Dendritic cell treated with granulocyte-macrophage colony-stimulating factor and Interleukin-4, amounts not matched to agents 40 ng/mL and 50 ng/mL, for 4 days (primary cell): ENCODE results near the gene ENOX1.

Experiments used
- H3K27ac Mint-ChIP-seq: one replicate; pipeline ENCODE4 v1.8.0; 2022; ENCODE audit warnings: mild to moderate bottlenecking, mixed read lengths
- H3K27me3 Mint-ChIP-seq: one replicate; pipeline ENCODE4 v1.8.0; 2022; ENCODE audit warnings: mild to moderate bottlenecking, mixed read lengths
- H3K36me3 Mint-ChIP-seq: one replicate; pipeline ENCODE4 v1.8.0; 2022; ENCODE audit warnings: low read depth, mixed read lengths
- H3K4me1 Mint-ChIP-seq: one replicate; pipeline ENCODE4 v1.8.0; 2022; ENCODE audit warnings: low read depth, mixed read lengths
- H3K4me3 Mint-ChIP-seq: one replicate; pipeline ENCODE4 v1.8.0; 2022; ENCODE audit warnings: mild to moderate bottlenecking, moderate library complexity, mixed read lengths
- H3K9me3 Mint-ChIP-seq: one replicate; pipeline ENCODE4 v1.8.0; 2022; ENCODE audit warnings: mixed read lengths
- intact Hi-C: fragments of 100-400 bp; cut with micrococcal nuclease; formaldehyde crosslinking; loops from one replicate; pipeline ENCODE4 v1.15.0; 2022

The ENOX1 gene

DNA sequence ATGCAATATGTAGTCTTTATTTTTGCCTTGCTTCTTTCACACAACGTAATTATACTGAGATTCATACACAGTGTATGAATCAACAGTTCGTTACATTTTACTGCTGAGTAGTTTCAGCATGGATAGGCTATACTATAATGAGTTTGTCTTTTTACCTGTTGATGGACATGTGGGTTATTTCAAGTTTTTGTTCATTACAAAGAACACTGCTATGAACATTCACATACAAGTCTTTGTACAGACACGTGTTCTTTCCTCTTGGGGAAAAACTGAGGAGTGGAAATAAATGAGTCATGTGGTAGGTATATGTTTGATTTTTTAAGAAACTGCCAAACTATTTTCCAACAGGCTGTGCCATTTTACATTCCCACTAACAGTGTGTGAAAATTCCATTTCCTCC lies 35.1 kb downstream of the ENOX1 start:
- H3K36me3 Mint-ChIP-seq: no peaks in the 10 kb centered on the region
- H3K4me3 Mint-ChIP-seq: no peak overlapping the region
- intact Hi-C loops: no loop called here
- peaks cover 8% of the 10 kb centered on the region for H3K27me3 Mint-ChIP-seq
- no peaks in the 10 kb centered on the region for H3K4me1 Mint-ChIP-seq
- no peak overlapping the region for H3K27ac Mint-ChIP-seq
- H3K9me3 Mint-ChIP-seq: no peaks in the 10 kb centered on the region

DNA sequence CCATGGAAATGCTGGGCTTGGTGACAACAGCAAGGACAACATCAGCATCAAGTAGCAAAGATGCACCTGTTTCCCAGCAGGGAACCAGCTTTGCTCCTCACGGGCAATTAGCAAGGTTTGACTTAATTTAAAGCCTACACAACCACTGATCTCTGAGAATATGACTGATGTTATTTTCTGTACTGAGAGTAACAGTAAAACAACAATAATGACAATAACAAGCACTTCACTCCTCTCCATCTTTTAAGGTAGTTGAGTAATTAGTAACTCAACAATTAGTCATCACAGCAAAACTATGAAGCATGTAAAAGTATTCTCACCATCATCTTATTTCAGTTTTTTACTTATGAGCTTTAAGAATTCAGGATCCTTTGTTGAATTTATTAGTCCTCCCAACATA lies 37.3 kb downstream of the ENOX1 start:
- Mint-ChIP-seq H3K4me3 (no peak overlapping the region), H3K27ac (no peak overlapping the region), H3K4me1 (no peaks in the 10 kb centered on the region), H3K36me3 (no peaks in the 10 kb centered on the region), H3K9me3 (peaks cover 9% of the 10 kb centered on the region), H3K27me3 (peaks cover 6% of the 10 kb centered on the region)
- intact Hi-C loops: no loop called here

DNA sequence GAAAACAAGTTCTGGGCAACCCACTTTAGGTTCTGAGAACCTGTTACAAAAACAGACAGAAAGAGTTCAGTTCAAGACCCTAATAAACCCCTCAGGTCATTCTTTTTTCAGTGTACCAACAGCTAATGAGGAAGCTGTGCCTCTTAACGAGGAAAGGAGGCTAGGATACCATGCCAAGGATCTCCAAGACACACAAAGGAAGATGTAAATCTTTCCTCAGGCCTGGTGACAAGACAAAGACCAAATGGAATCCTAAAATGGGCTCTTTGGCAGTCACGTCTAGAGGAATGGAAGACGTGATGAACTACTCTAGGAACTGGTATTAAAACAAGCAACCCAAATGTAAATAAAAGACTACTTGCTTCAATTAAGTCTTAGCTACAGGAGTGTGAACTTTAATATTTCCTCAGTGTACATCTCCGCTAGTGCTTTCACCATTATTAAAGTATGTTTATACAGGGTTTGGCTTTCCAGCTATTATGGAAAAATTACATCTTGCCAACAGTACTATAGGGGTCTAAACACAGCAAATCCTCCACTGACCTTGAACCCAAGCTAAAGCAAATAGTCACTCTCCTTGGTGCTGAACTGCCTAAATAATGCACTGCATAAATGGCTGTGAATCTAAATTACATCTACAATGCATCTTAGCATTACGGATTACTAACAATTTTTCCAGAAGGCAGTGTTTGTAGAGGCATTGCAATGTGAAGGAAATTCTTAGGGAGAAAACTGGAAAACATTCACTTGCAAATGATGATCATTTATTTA lies 42.3 kb downstream of the ENOX1 start:
- peaks cover 2% of the 10 kb centered on the region for H3K27me3 Mint-ChIP-seq
- H3K4me3 Mint-ChIP-seq: no peak overlapping the region
- no peaks in the 10 kb centered on the region for H3K4me1 Mint-ChIP-seq
- intact Hi-C loops: no loop called here
- H3K9me3 Mint-ChIP-seq: peaks cover 9% of the 10 kb centered on the region
- no peaks in the 10 kb centered on the region for H3K36me3 Mint-ChIP-seq
- no peak overlapping the region for H3K27ac Mint-ChIP-seq

DNA sequence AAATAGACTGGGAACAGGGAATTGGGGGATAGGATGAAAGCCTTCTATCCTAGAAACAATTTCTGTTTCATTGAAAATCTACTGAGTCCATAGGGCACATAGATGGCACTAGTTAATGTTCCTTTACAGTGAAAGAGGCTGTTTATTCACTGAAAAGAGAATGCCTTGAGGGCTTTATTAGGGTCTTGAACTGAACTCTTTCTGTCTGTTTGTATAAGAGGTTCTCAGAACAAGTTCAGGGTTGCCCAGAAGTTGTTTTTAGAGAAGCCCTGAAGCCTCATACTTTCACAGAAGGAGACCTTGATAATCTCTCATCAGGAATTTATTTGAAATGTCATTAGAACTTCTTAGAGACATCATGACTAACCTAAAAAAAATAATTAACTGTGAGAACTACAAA lies 43.9 kb downstream of the ENOX1 start:
- no peaks in the 10 kb centered on the region for H3K36me3 Mint-ChIP-seq
- H3K4me1 Mint-ChIP-seq: no peaks in the 10 kb centered on the region
- H3K4me3 Mint-ChIP-seq: no peak overlapping the region
- H3K27ac Mint-ChIP-seq: no peak overlapping the region
- intact Hi-C loops: no loop called here
- peaks cover 9% of the 10 kb centered on the region for H3K9me3 Mint-ChIP-seq
- peaks cover 2% of the 10 kb centered on the region for H3K27me3 Mint-ChIP-seq

DNA sequence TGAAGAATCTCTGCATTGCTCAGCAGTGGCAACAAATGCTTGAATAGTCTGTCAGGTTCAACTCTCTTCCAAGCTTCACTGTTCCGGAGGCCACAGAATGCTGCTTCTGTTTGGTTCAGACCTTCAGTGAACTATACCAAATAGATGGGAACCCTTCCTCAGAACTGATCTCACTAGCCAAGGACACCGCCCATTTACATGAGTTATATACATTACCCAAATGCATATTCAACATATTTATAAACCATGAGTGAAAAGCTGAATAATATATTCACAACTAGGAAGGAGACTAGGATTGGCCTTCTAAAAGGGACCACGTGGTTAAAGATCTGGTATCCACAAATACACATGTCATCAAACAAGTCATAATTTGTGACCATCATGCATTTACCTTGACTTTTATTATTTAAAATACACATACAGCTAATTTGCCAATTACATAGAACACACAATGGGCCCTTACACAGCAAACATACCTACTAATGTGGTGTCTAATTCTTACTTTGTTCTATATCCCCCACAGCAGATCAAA lies 49.3 kb downstream of the ENOX1 start:
- Mint-ChIP-seq H3K4me1 (no peaks in the 10 kb centered on the region), H3K27ac (no peak overlapping the region), H3K4me3 (no peak overlapping the region), H3K9me3 (no peaks in the 10 kb centered on the region), H3K27me3 (no peaks in the 10 kb centered on the region), H3K36me3 (no peaks in the 10 kb centered on the region)
- intact Hi-C loops: no loop called here

DNA sequence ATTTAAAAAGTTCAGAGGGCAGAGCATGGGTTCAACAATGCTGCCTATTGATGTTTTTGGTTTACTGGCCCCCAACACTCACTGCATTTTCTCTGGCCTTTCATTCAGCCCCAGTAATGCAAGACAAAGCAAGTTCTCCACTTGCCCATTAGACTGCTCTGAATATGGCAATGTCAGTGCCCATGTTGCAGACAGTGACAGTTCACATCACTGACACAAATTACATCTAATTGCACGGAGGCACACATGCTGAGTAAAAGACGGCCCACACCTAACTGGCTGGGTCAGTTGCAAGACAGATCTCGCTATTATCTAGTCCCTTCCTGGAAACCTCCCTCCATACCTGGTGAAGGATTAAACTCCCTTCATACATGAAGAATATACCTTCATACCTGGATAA lies 54.0 kb downstream of the ENOX1 start:
- H3K36me3 Mint-ChIP-seq: no peaks in the 10 kb centered on the region
- peaks cover 3% of the 10 kb centered on the region for H3K27me3 Mint-ChIP-seq
- no peak overlapping the region for H3K4me3 Mint-ChIP-seq
- no peak overlapping the region for H3K27ac Mint-ChIP-seq
- no peaks in the 10 kb centered on the region for H3K9me3 Mint-ChIP-seq
- intact Hi-C loops: no loop called here
- H3K4me1 Mint-ChIP-seq: no peaks in the 10 kb centered on the region

DNA sequence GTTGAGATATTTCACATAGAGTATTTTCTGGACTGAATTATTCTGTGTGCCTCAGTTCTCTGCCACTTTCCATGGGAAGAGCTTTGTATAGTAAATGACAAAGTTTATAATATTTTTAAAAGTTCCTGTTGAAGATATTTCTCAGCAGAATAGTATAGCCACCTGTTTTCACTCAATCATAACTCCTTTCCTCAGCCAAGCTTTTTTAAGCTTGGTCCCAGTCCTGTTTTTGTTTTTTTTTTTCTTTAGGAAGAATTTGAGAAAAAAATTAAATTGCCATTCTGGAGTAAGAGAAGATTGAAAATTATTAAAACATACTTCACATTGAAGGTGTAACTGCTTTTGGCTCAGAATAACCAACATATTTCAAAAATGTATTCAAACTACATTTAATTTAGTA lies 55.5 kb downstream of the ENOX1 start:
- peaks cover 3% of the 10 kb centered on the region for H3K27me3 Mint-ChIP-seq
- H3K4me1 Mint-ChIP-seq: no peaks in the 10 kb centered on the region
- no peaks in the 10 kb centered on the region for H3K36me3 Mint-ChIP-seq
- no peak overlapping the region for H3K4me3 Mint-ChIP-seq
- no peaks in the 10 kb centered on the region for H3K9me3 Mint-ChIP-seq
- intact Hi-C loops: no loop called here
- no peak overlapping the region for H3K27ac Mint-ChIP-seq

DNA sequence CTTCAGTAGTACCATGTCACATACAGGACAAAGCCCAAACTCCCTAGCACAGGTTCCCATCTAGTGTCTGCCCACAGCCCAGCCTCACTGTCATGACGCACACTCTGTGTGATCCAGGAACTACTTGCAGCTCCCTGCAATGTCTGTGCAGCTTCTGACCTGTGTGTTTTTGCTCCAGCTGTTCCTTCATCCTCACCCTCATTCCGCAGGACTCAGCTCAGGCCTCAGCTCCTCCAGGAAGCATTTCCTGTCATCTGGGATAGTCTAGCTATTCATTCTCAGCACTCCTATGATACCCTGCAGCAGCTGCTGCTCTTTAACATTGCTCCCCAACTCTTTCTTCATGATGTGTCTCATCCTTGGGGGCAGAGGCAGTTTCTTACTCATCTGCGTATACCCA lies 56.1 kb downstream of the ENOX1 start:
- H3K9me3 Mint-ChIP-seq: no peaks in the 10 kb centered on the region
- intact Hi-C loops: no loop called here
- no peak overlapping the region for H3K4me3 Mint-ChIP-seq
- no peak overlapping the region for H3K27ac Mint-ChIP-seq
- H3K27me3 Mint-ChIP-seq: peaks cover 3% of the 10 kb centered on the region
- no peaks in the 10 kb centered on the region for H3K4me1 Mint-ChIP-seq
- no peaks in the 10 kb centered on the region for H3K36me3 Mint-ChIP-seq

DNA sequence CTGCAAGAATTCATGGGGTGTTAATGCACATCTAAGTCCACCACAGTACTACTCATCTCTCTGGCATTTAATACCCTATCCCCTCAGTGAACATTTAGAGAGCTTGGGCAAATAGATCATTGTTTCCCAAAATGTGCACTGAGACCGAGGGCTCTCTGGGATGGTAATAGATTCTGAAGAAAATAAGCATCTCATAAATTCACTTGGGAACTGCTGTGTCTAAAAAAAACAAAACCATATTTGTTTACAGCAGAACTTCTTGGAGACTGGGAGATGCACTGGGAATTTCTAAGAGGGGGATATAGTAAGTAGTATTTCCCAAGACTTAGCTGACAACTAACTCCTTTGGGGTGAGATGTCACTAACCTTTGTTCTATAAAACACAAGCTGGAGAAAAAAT lies 58.4 kb downstream of the ENOX1 start:
- Mint-ChIP-seq H3K9me3 (no peaks in the 10 kb centered on the region), H3K4me1 (no peaks in the 10 kb centered on the region), H3K27me3 (peaks cover 3% of the 10 kb centered on the region), H3K27ac (no peak overlapping the region), H3K36me3 (no peaks in the 10 kb centered on the region), H3K4me3 (no peak overlapping the region)
- intact Hi-C loops: no loop called here

DNA sequence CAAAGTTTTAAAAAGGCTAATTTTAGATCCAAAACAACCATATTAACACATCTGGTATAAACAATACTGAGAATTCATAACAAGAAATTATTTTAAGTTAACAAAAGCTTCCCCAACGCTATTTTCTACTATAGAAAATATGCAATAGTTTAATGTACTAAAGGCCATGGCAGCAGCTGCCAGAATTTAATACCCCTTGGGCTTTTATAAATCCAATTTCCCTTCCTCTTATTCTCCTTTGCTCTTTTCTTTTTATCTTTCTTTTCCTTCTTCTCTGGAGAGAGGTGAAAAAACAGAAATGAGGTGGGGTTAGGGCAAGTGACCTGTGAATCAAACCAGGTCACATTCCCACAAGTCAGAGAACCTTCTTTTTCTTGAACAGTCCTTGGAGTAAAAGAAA lies 58.9 kb downstream of the ENOX1 start:
- Mint-ChIP-seq H3K36me3 (no peaks in the 10 kb centered on the region), H3K4me1 (no peaks in the 10 kb centered on the region), H3K27me3 (peaks cover 3% of the 10 kb centered on the region), H3K9me3 (no peaks in the 10 kb centered on the region), H3K27ac (no peak overlapping the region), H3K4me3 (no peak overlapping the region)
- intact Hi-C loops: no loop called here

DNA sequence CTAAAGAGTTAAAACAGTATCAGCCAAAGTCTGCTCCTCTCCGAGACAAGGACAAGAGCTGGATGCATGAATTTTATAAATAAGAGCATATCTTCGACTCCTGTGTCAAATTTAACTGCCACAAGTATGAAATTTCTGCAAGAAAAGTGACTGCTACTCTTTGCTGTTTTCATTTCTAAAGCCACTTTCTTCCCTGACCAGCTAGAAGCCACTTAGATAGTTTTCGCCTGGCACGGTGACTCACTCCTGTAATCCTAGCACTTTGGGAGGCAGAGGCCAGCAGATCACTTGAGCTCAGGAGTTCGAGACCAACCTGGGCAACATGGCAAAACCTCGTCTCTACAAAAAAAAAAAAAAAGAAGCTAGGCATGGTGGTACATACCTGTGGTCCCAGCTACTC lies 61.3 kb downstream of the ENOX1 start:
- Mint-ChIP-seq H3K27ac (no peak overlapping the region), H3K9me3 (no peaks in the 10 kb centered on the region)
- intact Hi-C loops: no loop called here

DNA sequence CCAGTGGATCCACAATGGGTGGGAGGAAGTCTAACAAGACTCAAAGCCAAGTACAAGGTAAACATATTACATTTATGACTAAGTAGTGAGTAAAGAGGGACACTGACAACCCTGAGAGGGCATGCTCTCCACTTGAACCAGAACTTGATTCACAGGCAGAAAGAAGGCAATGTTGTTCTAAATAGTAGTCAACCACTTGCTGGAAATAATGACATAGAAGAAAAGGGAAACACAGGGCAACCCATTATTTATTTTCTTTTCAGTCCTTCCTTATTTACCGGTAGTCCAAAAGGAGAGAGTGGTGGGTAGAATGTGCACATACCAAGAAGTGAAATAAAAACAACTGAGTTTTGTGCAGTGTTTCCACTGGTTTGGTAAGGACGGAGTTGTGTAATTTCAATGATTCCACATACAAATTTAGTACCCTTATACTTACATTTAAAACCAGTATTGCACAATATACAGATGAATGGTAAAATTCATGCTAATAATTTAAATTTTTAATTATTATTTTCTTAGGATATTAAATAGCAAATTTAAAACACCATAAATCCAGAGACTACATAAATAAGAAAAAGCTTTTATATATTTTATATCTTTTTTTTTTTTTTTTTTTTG lies 65.9 kb downstream of the ENOX1 start:
- no peak overlapping the region for H3K27ac Mint-ChIP-seq
- intact Hi-C loops: loop anchor here (2.0 kb wide), 1 partner anchor 20 kb away; no protein-coding TSS in a partner anchor
- no peaks in the 10 kb centered on the region for H3K27me3 Mint-ChIP-seq
- H3K4me1 Mint-ChIP-seq: no peaks in the 10 kb centered on the region
- H3K4me3 Mint-ChIP-seq: no peak overlapping the region
- H3K36me3 Mint-ChIP-seq: no peaks in the 10 kb centered on the region
- H3K9me3 Mint-ChIP-seq: peaks cover 9% of the 10 kb centered on the region

More for the DNA sequence above, 61.3 kb downstream of the ENOX1 start:
- H3K36me3 Mint-ChIP-seq: no peaks in the 10 kb centered on the region
- no peaks in the 10 kb centered on the region for H3K4me1 Mint-ChIP-seq
- no peak overlapping the region for H3K4me3 Mint-ChIP-seq
- H3K27me3 Mint-ChIP-seq: peaks cover 2% of the 10 kb centered on the region

DNA sequence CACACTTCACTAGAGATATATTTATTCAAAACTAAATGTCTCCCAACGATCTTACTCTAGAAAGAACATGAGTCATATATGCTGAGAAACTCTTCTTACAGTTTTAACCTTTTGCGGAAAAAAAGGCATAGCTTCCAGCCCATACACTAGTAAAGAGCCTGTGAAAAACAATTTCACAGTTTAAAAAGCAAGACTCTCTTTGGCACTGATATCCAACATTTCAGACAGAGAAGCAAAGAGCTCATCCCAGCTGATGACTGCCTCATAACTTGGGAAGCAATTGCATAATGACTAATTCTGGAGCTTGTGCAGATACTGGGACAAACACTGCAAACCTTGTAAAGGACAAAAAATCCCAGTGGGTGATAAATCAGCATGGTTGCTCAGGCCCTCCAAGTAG lies 88.0 kb downstream of the ENOX1 start:
- Mint-ChIP-seq H3K4me3 (no peak overlapping the region), H3K36me3 (no peaks in the 10 kb centered on the region), H3K27ac (no peak overlapping the region), H3K4me1 (no peaks in the 10 kb centered on the region), H3K9me3 (no peaks in the 10 kb centered on the region), H3K27me3 (no peaks in the 10 kb centered on the region)
- intact Hi-C loops: no loop called here

DNA sequence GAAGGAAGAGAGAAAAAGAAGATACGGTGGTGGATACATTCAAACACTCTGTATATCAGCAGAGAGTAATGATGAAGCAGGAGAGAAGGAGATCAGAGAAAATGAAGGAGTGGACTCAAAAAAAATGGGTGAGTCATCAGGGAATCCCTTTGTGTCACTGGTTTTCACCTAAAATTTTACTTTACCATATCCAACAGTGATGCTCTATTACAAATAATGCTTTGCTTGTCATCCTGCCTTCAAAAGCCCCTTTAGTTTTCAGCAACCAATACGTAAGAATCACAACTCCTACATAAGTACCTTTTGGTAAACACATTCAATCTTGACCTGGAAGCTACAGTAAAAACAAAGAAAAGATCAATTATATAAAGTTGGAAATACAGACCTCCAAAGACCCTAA lies 88.8 kb downstream of the ENOX1 start:
- no peak overlapping the region for H3K4me3 Mint-ChIP-seq
- H3K27ac Mint-ChIP-seq: no peak overlapping the region

DNA sequence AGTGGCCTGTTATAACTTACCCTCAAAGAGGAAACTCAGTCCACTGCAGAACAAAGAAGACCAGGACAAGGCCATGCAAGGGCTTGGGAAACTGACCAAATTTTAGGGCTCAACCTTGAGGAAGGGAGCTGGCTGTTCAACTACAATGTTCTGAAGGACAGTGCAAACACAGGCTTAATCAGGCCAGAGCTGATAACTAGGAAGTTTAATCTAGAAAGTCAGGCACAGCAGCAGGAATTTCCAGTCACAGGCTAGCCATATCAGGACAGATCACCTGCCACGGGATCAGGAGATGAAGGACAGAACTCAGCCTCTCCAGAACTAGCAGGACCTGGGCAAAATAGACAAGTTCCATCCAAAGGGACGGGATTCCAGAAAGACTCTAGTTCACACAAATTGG lies 89.4 kb downstream of the ENOX1 start:
- Mint-ChIP-seq H3K36me3 (no peaks in the 10 kb centered on the region), H3K9me3 (no peaks in the 10 kb centered on the region), H3K4me1 (no peaks in the 10 kb centered on the region), H3K27me3 (no peaks in the 10 kb centered on the region), H3K27ac (no peak overlapping the region), H3K4me3 (no peak overlapping the region)
- intact Hi-C loops: no loop called here

More for the DNA sequence above, 88.8 kb downstream of the ENOX1 start:
- Mint-ChIP-seq H3K9me3 (no peaks in the 10 kb centered on the region), H3K27me3 (no peaks in the 10 kb centered on the region), H3K36me3 (no peaks in the 10 kb centered on the region), H3K4me1 (no peaks in the 10 kb centered on the region)
- intact Hi-C loops: no loop called here
